Liver (tissue), 9 donors: ENCODE measurements around the gene MED28. TPM values are rescaled to one million over a fixed set of nuclear protein-coding genes. Genes with fewer than 3 reads are reported as not detected.

Source experiments
- DNase-seq: peaks from one replicate; pipeline ENCODE4 v3.0.0-alpha.2; 2017; ENCODE audit warnings: low spot score
- H3K27ac ChIP-seq, 2 donors: one replicate each; pipeline ENCODE4 v1.7.0; 2013; ENCODE audit warnings: inconsistent platforms in 2 of 2, low read length in 2 of 2, control low read depth in 1 of 2, low read depth in 1 of 2, mild to moderate bottlenecking in 1 of 2
- H3K27me3 ChIP-seq, 4 donors: one replicate each; pipeline versions ENCODE4 v1.6.1 to v1.7.0; 2013; ENCODE audit warnings: low read length in 3 of 4, inconsistent platforms in 1 of 4, mild to moderate bottlenecking in 1 of 4, moderate library complexity in 1 of 4; ENCODE audit not compliant: control insufficient read depth in 4 of 4, insufficient read depth in 4 of 4
- H3K36me3 ChIP-seq, 4 donors: one replicate each; pipeline versions ENCODE4 v1.6.1 to v1.7.0; 2013; ENCODE audit warnings: low read length in 3 of 4, mild to moderate bottlenecking in 3 of 4, low read depth in 1 of 4, moderate library complexity in 1 of 4; ENCODE audit not compliant: control insufficient read depth in 4 of 4, insufficient read depth in 3 of 4
- H3K4me1 ChIP-seq, 4 donors: one replicate each; pipeline versions ENCODE4 v1.6.1 to v1.7.0; 2013; ENCODE audit warnings: low read length in 3 of 4, mild to moderate bottlenecking in 3 of 4, moderate library complexity in 1 of 4; ENCODE audit not compliant: control insufficient read depth in 4 of 4, insufficient read depth in 4 of 4
- H3K4me3 ChIP-seq, 3 donors: one replicate each; pipeline versions ENCODE4 v1.6.1 to v1.7.0; 2013; ENCODE audit warnings: low read length in 3 of 3, control low read depth in 1 of 3, low read depth in 1 of 3, mild to moderate bottlenecking in 1 of 3
- H3K9ac ChIP-seq, 2 donors: one replicate each; pipeline ENCODE4 v1.7.0; 2013; ENCODE audit warnings: low read length in 2 of 2, mild to moderate bottlenecking in 2 of 2, moderate library complexity in 2 of 2, control low read depth in 1 of 2, low read depth in 1 of 2
- H3K9me3 ChIP-seq, 4 donors: one replicate each; pipeline versions ENCODE4 v1.6.1 to v1.7.0; 2013; ENCODE audit warnings: low read length in 3 of 4; ENCODE audit not compliant: control insufficient read depth in 4 of 4
- ATF3 ChIP-seq: IDR thresholded peaks from 2 replicates; pipeline ENCODE4 v1.6.1; 2016; ENCODE audit warnings: antibody characterized with exemption
- CTCF ChIP-seq: fragments of 150-350 bp; IDR thresholded peaks from 2 replicates; pipeline ENCODE4 v1.5.1; 2017; ENCODE audit warnings: improper control_type of control experiment, low read depth, low read length; ENCODE audit not compliant: missing input control
- EGR1 ChIP-seq, 2 donors: IDR thresholded peaks; 2 replicates each; pipeline ENCODE4 v1.6.1; 2016 to 2018; ENCODE audit warnings: antibody characterized with exemption in 2 of 2, low read depth in 2 of 2
- FOXA1 ChIP-seq: IDR thresholded peaks from 2 replicates; pipeline ENCODE4 v1.6.1; 2016; ENCODE audit warnings: antibody characterized with exemption
- FOXA2 ChIP-seq: IDR thresholded peaks from 2 replicates; pipeline ENCODE4 v1.6.1; 2016; ENCODE audit warnings: antibody characterized with exemption
- GABPA ChIP-seq, 2 donors: IDR thresholded peaks in 1 of 2; conservative IDR thresholded peaks in 1 of 2; 2 replicates each; pipeline ENCODE4 v1.6.1; 2016; ENCODE audit warnings: antibody characterized with exemption in 2 of 2, mild to moderate bottlenecking in 1 of 2, moderate library complexity in 1 of 2
- HNF4A ChIP-seq, 2 donors: conservative IDR thresholded peaks; 2 replicates each; pipeline ENCODE4 v1.6.1; 2016; ENCODE audit warnings: antibody characterized with exemption in 2 of 2, mild to moderate bottlenecking in 2 of 2
- HNF4G ChIP-seq: IDR thresholded peaks from 2 replicates; pipeline ENCODE4 v1.6.1; 2016; ENCODE audit warnings: antibody characterized with exemption
- JUND ChIP-seq, 2 donors: IDR thresholded peaks; 2 replicates each; pipeline ENCODE4 v1.6.1; 2016; ENCODE audit warnings: antibody characterized with exemption in 2 of 2
- MAX ChIP-seq: IDR thresholded peaks from 2 replicates; pipeline ENCODE4 v1.6.1; 2016; ENCODE audit warnings: antibody characterized with exemption
- NR2F2 ChIP-seq: IDR thresholded peaks from 2 replicates; pipeline ENCODE4 v1.6.1; 2016; ENCODE audit warnings: antibody characterized with exemption
- RAD21 ChIP-seq, 2 donors: IDR thresholded peaks; 2 replicates each; pipeline ENCODE4 v1.6.1; 2016; ENCODE audit warnings: antibody characterized with exemption in 2 of 2, mild to moderate bottlenecking in 2 of 2
- REST ChIP-seq: IDR thresholded peaks from 2 replicates; pipeline ENCODE4 v1.6.1; 2016; ENCODE audit warnings: antibody characterized with exemption, mild to moderate bottlenecking
- RXRA ChIP-seq, 2 donors: IDR thresholded peaks; 2 replicates each; pipeline ENCODE4 v1.6.1; 2017 to 2018; ENCODE audit warnings: antibody characterized with exemption in 2 of 2, mild to moderate bottlenecking in 1 of 2
- SP1 ChIP-seq: IDR thresholded peaks from 2 replicates; pipeline ENCODE4 v1.6.1; 2018; ENCODE audit warnings: antibody characterized with exemption, mild to moderate bottlenecking
- TAF1 ChIP-seq: conservative IDR thresholded peaks from 2 replicates; pipeline ENCODE4 v1.6.1; 2016; ENCODE audit warnings: antibody characterized with exemption, mild to moderate bottlenecking
- YY1 ChIP-seq: IDR thresholded peaks from 2 replicates; pipeline ENCODE4 v1.6.1; 2016; ENCODE audit warnings: antibody characterized with exemption, mild to moderate bottlenecking
- ZBTB33 ChIP-seq: IDR thresholded peaks from 2 replicates; pipeline ENCODE4 v1.6.1; 2016; ENCODE audit warnings: antibody characterized with exemption
- WGBS: extraction: QIAGEN DNeasy Blood & Tissue Kit; methylation state at CpG from one replicate; pipeline ENCODE4 v1.1.7; 2013; 5-methylcytosine and 5-hydroxymethylcytosine counted together
- polyA plus RNA-seq, 2 donors: library from polyadenylated mRNA; stranded (reverse) in 1 of 2; unstranded in 1 of 2; fragments of 200-250 nt in 1 of 2; fragments of >200 nt in 1 of 2; fragmentation: Nextera tagmentation in 1 of 2; extraction: Ambion mirVana in 1 of 2; gene quantifications; one replicate each; pipeline versions ENCODE4 v1.2.1 to v1.2.3, GENCODE V29; 2013 to 2015
- total RNA-seq, 2 donors: library from RNA; depleted of rRNA; stranded (reverse); fragments of >200 nt; gene quantifications; one replicate each; pipeline ENCODE4 v1.2.3, GENCODE V29; 2014
- donor health status: healthy.
- donor health status: healthy.
- donor health status: healthy.
- donor health status: healthy.
- donor health status: healthy.

The MED28 gene
- total and polyA plus RNA-seq, 4 donors = 6.3 to 26.8 (median 9.1) TPM

GRCh38 chr4:17667253-17667652 is 52.8 kb downstream of the MED28 start:
- Histone ChIP-seq H3K27ac (no peak overlapping the region), H3K36me3 (no peaks in the 10 kb centered on the region), H3K27me3 (peaks cover 0 to 3% (median 0%) of the 10 kb centered on the region in 4 donors), H3K4me1 (no peaks in the 10 kb centered on the region), H3K9me3 (peaks cover 0 to 3% (median 0%) of the 10 kb centered on the region in 4 donors), H3K4me3 (no peak overlapping the region), H3K9ac (no peak overlapping the region)
- TF ChIP-seq TAF1 = no peak
- TF ChIP-seq HNF4A (conservative IDR thresholded peaks at IDR 0.05) = no peak
- TF ChIP-seq JUND (IDR thresholded peaks at IDR 0.05) = no peak
- no peak for TF ChIP-seq ATF3
- TF ChIP-seq FOXA2 = no peak
- no peak for TF ChIP-seq YY1
- TF ChIP-seq NR2F2 = no peak
- no peak for TF ChIP-seq MAX
- no peak for TF ChIP-seq REST
- TF ChIP-seq SP1 = no peak
- no peak for TF ChIP-seq HNF4G
- TF ChIP-seq RAD21 (IDR thresholded peaks at IDR 0.05) = no peak
- no peak for TF ChIP-seq EGR1 (IDR thresholded peaks at IDR 0.05; ENCODE audit: low read depth in 2 of 2)
- TF ChIP-seq CTCF = no peak
- no peak for TF ChIP-seq ZBTB33
- no peak for TF ChIP-seq GABPA (IDR thresholded peaks at IDR 0.05 in 1 of 2, conservative IDR thresholded peaks at IDR 0.05 in 1 of 2)
- TF ChIP-seq RXRA (IDR thresholded peaks at IDR 0.05) = no peak
- no peak for TF ChIP-seq FOXA1
- WGBS = 69% methylated on average over 3 of the region's 3 CpGs
- DNase-seq = no peak
